DOHH2 (cell line): Measurements from ENCODE around the gene CPXM2.

Experiments
- H3F3A ChIP-seq: fragments of 200-600 bp; sonication (generic), shearing (Covaris generic); 2 replicates; pipeline ENCODE4 v1.6.0; 2016; ENCODE audit warnings: antibody characterized with exemption, mild to moderate bottlenecking; ENCODE audit not compliant: control insufficient read depth, insufficient read depth
- H3K27ac ChIP-seq: fragments of 200-600 bp; sonication (generic); 2 replicates; pipeline ENCODE4 v1.5.1; 2014; ENCODE audit warnings: low read depth, mild to moderate bottlenecking, low read length, moderate library complexity
- H3K27me3 ChIP-seq: fragments of 200-600 bp; sonication (generic); 2 replicates; pipeline ENCODE4 v1.6.1; 2014; ENCODE audit warnings: mild to moderate bottlenecking, low read length, mixed read lengths; ENCODE audit not compliant: control insufficient read depth
- H3K36me3 ChIP-seq: fragments of 200-600 bp; sonication (generic); 2 replicates; pipeline ENCODE4 v1.6.1; 2014; ENCODE audit warnings: mild to moderate bottlenecking, low read length, moderate library complexity, mixed read lengths; ENCODE audit not compliant: control insufficient read depth
- H3K4me1 ChIP-seq: fragments of 200-600 bp; sonication (generic); 2 replicates; pipeline ENCODE4 v1.6.1; 2014; ENCODE audit warnings: mild to moderate bottlenecking, low read length, mixed read lengths; ENCODE audit not compliant: control insufficient read depth
- H3K4me2 ChIP-seq: fragments of 200-600 bp; sonication (generic); 2 replicates; pipeline ENCODE4 v1.6.0; 2014; ENCODE audit warnings: mild to moderate bottlenecking, low read length, moderate library complexity
- H3K4me3 ChIP-seq: fragments of 200-600 bp; sonication (generic); 2 replicates; pipeline ENCODE4 v1.5.1; 2014; ENCODE audit warnings: mild to moderate bottlenecking, low read length, mixed read lengths
- H3K79me2 ChIP-seq: fragments of 200-600 bp; sonication (generic); 2 replicates; pipeline ENCODE4 v1.6.1; 2014; ENCODE audit warnings: mild to moderate bottlenecking, low read length, mixed read lengths; ENCODE audit not compliant: control insufficient read depth
- H3K9me2 ChIP-seq: fragments of 200-600 bp; sonication (generic); replicated peaks from 2 replicates; pipeline ENCODE4 v1.6.1; 2014; ENCODE audit warnings: mild to moderate bottlenecking, low read length, mixed read lengths; ENCODE audit not compliant: control insufficient read depth
- H3K9me3 ChIP-seq: fragments of 200-600 bp; sonication (generic); 2 replicates; pipeline ENCODE4 v1.6.1; 2014; ENCODE audit warnings: antibody characterized with exemption, low read length, mixed read lengths; ENCODE audit not compliant: control insufficient read depth, insufficient read depth
- H4K20me1 ChIP-seq: fragments of 200-600 bp; sonication (generic); 2 replicates; pipeline ENCODE4 v1.6.0; 2014; ENCODE audit warnings: low read depth, mild to moderate bottlenecking, antibody characterized with exemption, low read length, moderate library complexity; ENCODE audit not compliant: control insufficient read depth, insufficient read depth
- CTCF ChIP-seq: fragments of 200-600 bp; sonication (generic); IDR thresholded peaks from one replicate; pipeline ENCODE4 v1.5.1; 2014; ENCODE audit warnings: antibody characterized with exemption, mild to moderate bottlenecking, low read depth, low read length; ENCODE audit not compliant: poor library complexity, severe bottlenecking
- EZH2phosphoT487 ChIP-seq: fragments of 200-600 bp; sonication (generic); IDR thresholded peaks from 2 replicates; pipeline ENCODE4 v1.6.1; 2017; ENCODE audit warnings: borderline replicate concordance, mild to moderate bottlenecking, antibody characterized with exemption, low read length, moderate library complexity, mixed read lengths

The CPXM2 gene

GRCh38 chr10:123885406-123886170 lies 6.0 kb downstream of the CPXM2 start:
- no peaks in the 10 kb centered on the region for H3K79me2 ChIP-seq
- no peak overlapping the region for H3K27ac ChIP-seq
- peaks cover 4% of the 10 kb centered on the region; the same call in 1 of the 2 replicates for H3K4me1 ChIP-seq
- no peaks in the 10 kb centered on the region for H3F3A ChIP-seq
- H3K4me2 ChIP-seq = no peak overlapping the region
- H3K27me3 ChIP-seq = no peaks in the 10 kb centered on the region; the same call in 1 of the 2 replicates
- no peak overlapping the region for H3K4me3 ChIP-seq
- TF ChIP-seq EZH2phosphoT487 = no peak
- TF ChIP-seq CTCF = no peak
- H4K20me1 ChIP-seq = no peaks in the 10 kb centered on the region
- no peaks in the 10 kb centered on the region for H3K36me3 ChIP-seq
- no peaks in the 10 kb centered on the region for H3K9me3 ChIP-seq
- H3K9me2 ChIP-seq = no peaks in the 10 kb centered on the region

GRCh38 chr10:123884907-123885381 lies 6.7 kb downstream of the CPXM2 start:
- H3K9me2 ChIP-seq = no peaks in the 10 kb centered on the region
- no peak overlapping the region for H3K27ac ChIP-seq
- no peaks in the 10 kb centered on the region for H3F3A ChIP-seq
- H3K4me1 ChIP-seq = peaks cover 4% of the 10 kb centered on the region; the same call in 1 of the 2 replicates
- no peaks in the 10 kb centered on the region for H4K20me1 ChIP-seq
- no peak overlapping the region for H3K4me3 ChIP-seq
- no peaks in the 10 kb centered on the region for H3K79me2 ChIP-seq
- no peaks in the 10 kb centered on the region for H3K36me3 ChIP-seq
- H3K4me2 ChIP-seq = no peak overlapping the region
- no peak for TF ChIP-seq CTCF
- H3K9me3 ChIP-seq = no peaks in the 10 kb centered on the region
- H3K27me3 ChIP-seq = no peaks in the 10 kb centered on the region

GRCh38 chr10:123884351-123884906 lies 7.2 kb downstream of the CPXM2 start:
- H3K4me1 ChIP-seq = peaks cover 4% of the 10 kb centered on the region; the same call in 1 of the 2 replicates
- no peaks in the 10 kb centered on the region for H3K27me3 ChIP-seq
- H4K20me1 ChIP-seq = no peaks in the 10 kb centered on the region
- no peaks in the 10 kb centered on the region for H3K79me2 ChIP-seq
- no peaks in the 10 kb centered on the region for H3F3A ChIP-seq
- no peak overlapping the region for H3K27ac ChIP-seq
- TF ChIP-seq EZH2phosphoT487 = no peak
- TF ChIP-seq CTCF = no peak
- H3K36me3 ChIP-seq = no peaks in the 10 kb centered on the region
- H3K9me2 ChIP-seq = no peaks in the 10 kb centered on the region
- no peak overlapping the region for H3K4me2 ChIP-seq
- no peak overlapping the region for H3K4me3 ChIP-seq
- no peaks in the 10 kb centered on the region for H3K9me3 ChIP-seq
